Measurements from ENCODE around the gene KRTAP10-3. TPM values are rescaled to one million over a fixed set of nuclear protein-coding genes. Genes with fewer than 3 reads are reported as not detected.

Gene KRTAP10-3, protein sequence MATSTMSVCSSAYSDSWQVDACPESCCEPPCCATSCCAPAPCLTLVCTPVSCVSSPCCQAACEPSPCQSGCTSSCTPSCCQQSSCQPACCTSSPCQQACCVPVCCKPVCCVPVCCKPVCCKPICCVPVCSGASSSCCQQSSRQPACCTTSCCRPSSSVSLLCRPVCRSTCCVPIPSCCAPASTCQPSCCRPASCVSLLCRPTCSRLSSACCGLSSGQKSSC
- not detected in 2 replicates for total RNA-seq

DNA sequence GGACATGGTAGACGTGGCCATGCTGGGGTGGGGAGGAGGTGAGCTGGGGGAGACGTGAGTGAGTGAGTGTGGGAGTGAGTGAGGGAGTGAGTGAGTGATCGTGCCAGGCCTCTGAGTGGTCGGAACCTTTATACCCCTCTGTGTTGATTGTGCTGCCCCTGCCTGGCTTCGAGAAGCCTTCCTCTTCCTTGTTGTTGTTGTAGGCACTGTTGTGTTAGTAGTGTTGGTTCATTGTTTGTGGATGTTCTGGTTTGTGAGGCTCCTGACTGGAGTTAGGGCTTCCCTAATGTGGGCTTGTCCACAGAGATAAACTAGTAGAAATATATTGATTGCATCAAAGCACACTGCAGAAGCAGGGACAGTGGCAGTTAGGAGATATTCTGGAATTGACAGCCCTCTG is at the start of gene KRTAP10-3:
Gene KRTAP10-3, minus strand, starts transcription at position 101 of the 400 bp plus-strand sequence. Its CDS starts 80 bp downstream, at position 21.

DNA sequence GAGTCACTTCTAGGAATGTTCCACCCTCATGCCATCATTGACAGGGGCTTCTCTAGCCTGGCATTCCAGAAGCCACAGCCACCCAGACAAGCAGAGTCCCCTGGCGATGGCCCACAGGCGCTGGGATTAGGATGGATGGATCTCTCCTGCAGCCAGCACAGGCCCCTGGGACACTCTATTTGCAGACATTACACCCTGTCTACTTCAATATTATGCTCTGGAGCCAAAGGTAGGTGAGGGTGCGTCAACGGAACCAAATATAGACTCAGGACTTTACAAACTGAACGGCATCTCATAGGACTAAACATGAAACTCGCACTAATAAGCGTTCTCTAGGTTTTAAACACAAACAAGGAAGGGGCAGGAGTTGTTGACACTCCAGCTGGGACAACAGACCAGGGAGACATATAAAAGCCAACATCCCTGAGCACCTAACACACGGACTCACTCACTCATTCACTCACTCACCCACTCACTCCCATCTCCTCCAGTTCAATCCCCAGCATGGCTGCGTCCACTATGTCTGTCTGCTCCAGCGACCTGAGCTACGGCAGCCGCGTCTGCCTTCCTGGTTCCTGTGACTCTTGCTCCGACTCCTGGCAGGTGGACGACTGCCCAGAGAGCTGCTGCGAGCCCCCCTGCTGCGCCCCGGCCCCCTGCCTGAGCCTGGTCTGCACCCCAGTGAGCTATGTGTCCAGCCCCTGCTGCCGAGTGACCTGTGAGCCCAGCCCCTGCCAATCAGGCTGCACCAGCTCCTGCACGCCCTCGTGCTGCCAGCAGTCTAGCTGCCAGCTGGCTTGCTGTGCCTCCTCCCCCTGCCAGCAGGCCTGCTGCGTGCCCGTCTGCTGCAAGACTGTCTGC is 41.8 kb upstream of the KRTAP10-3 start, which contains the start of gene KRTAP10-7:
Gene KRTAP10-7, plus strand, starts transcription at position 480 of the 861 bp plus-strand sequence. Its CDS starts 25 bp downstream, at position 505.

DNA sequence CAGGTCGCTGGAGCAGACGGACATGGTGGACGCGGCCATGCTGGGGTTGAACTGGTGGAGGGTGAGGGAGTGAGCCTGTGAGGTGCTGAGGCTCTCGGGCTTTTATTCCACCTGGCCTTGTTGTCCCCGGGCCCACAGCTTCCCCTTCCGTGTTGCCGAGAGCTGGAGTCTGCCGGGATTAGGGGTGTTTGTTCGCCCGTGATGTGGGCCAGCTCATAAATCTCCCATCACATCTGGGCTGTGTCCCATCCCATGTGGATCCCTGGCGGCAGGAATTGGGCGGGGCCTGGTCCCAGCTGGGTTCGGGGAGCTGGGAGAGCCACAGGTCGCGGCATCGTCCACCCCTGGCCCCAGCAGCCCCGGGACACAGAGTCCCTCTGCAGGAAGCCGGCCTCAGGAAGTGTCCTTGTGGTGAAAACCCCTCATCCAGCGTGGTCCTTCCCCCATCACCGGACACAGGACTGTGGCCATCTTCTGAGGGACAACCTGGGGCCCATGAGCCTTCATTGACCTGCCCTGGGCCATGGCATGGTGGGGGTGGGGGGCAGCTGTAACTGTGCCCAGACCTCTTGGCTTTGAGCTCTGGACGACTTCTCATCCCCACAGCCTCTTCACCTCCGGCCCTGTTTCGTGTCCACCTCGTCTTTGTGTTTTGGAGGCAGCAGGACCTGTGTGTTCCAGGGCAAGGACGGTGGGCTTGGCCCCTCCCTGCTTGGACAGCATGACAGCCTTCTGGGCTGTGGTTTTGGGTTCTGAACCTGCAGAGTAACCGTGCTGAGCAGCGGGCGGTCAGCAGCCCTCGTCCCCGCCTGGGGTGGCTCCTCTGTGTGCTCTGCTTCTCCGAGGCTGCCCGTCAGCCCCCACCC is 34.1 kb upstream of the KRTAP10-3 start, which contains the start of gene KRTAP10-6:
Gene KRTAP10-6, minus strand, starts transcription at position 60 of the 866 bp plus-strand sequence. Its CDS starts 21 bp downstream, at position 39.

DNA sequence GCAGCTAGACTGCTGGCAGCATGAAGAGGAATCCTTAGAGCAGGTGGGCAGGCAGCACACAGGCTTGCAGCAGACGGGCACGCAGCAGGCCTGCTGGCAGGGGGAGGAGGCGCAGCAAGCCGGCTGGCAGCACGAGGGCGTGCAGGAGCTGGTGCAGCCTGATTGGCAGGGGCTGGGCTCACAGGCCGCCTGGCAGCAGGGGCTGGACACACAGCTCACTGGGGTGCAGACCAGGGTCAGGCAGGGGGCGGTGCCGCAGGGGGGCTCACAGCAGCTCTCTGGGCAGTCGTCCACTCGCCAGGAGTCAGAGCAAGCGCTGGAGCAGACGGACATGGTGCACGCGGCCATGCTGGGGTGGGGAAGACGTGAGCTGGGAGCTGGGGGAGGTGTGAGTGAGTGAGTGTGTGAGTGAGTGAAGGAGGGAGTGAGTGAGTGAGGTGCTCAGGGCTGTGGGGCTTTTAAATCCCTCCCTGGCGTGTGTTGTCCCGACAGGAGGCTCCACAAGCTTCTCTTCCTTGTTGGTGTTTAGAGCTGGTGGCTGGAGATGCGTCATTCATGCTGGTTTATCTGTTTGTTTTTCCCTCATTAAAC is 21.7 kb upstream of the KRTAP10-3 start, which contains the start of gene KRTAP10-5:
Gene KRTAP10-5, minus strand, starts transcription at position 374 of the 591 bp plus-strand sequence. Its CDS starts 26 bp downstream, at position 348.

DNA sequence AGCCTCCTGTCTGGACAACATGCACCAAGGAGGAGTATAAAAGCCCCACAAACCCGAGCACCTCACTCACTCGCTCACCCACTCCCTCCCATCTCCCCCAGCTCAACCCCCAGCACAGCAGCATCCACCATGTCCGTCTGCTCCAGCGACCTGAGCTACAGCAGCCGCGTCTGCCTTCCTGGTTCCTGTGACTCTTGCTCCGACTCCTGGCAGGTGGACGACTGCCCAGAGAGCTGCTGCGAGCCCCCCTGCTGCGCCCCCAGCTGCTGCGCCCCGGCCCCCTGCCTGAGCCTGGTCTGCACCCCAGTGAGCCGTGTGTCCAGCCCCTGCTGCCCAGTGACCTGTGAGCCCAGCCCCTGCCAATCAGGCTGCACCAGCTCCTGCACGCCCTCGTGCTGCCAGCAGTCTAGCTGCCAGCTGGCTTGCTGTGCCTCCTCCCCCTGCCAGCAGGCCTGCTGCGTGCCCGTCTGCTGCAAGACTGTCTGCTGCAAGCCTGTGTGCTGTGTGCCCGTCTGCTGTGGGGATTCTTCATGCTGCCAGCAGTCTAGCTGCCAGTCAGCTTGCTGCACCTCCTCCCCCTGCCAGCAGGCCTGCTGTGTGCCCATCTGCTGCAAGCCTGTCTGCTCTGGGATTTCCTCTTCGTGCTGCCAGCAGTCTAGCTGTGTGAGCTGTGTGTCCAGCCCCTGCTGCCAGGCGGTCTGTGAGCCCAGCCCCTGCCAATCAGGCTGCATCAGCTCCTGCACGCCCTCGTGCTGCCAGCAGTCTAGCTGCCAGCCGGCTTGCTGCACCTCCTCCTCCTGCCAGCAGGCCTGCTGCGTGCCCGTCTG is 15.2 kb upstream of the KRTAP10-3 start, which contains the start of gene KRTAP10-4:
Gene KRTAP10-4, plus strand, starts transcription at position 100 of the 827 bp plus-strand sequence. Its CDS starts 30 bp downstream, at position 130.

DNA sequence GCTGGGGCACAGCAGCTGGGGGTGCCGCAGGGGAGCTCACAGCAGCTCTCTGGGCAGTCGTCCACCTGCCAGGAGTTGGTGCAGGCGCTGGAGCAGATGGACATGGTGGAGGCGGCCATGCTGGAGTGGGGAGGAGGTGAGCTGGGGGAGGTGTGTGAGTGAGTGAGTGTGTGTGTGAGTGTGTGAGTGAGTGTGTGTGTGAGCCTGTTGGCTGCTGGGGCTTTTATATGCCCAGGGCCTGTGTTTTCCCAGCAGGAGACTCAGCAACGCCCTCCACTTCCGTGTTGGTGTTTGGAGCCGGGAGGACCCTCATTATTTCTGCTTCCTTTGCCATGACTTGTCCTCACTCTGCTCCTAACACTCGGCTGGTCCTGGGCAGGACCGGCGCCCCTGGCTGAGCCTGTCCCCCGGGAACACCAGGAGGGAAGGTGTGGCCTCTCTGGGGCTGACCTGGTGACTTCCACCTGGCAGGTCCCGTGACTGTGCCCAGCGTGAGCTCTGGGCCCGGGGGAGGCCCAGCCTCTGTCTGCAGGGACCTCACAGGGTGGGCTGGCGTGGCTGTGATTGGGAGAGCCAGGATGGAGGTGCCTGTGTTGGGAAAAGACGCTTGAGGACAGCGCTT is 7.1 kb downstream of the KRTAP10-3 start, which contains the start of gene KRTAP10-2:
Gene KRTAP10-2, minus strand, starts transcription at position 166 of the 622 bp plus-strand sequence. Its CDS starts 47 bp downstream, at position 119.

DNA sequence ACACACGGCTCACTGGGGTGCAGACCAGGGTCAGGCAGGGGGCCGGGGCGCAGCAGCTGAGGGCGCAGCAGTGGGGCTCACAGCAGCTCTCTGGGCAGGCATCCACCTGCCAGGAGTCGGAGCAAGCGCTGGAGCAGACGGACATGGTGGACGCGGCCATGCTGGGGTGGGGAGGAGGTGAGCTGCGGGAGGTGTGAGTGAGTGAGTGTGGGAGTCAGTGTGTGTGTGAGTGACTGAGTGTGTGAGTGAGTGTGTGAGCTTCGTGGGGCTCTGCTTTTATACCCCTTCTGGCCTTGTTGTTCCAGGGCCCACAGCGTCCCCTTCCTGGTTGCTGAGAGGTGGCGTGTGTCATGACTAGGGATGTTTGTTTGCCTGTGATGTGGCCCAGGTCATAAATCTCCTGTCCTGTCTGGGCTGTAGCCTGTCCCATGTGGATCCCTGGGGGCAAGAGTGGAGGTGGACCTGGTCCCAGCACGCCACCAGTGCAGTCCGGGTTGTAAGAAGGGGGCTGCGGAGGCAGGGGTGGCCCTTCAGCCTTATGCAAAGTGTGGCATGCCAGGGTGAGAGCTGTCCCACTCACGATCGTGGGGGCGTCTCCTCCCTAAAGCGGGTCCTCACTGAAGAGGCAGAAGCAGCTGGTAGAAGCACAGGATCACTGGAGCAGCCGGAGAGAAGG is 18.5 kb downstream of the KRTAP10-3 start, which contains the start of gene KRTAP10-1:
Gene KRTAP10-1, minus strand, starts transcription at position 205 of the 676 bp plus-strand sequence. Its CDS starts 45 bp downstream, at position 160.

Other genes with a start within 250 kb of the KRTAP10-3 start
- gene CFAP410, start 219.4 kb downstream of the KRTAP10-3 start, total RNA-seq = 11.2 and 15.1 TPM in 2 replicates
- 0.46 TPM in 1 of 2 replicates, not detected in the other for gene TRPM2, start 205.2 kb downstream of the KRTAP10-3 start, total RNA-seq
- gene LRRC3, start 103.3 kb downstream of the KRTAP10-3 start, total RNA-seq = 1.9 and 3.3 TPM in 2 replicates
- gene KRTAP10-1, start 18.6 kb downstream of the KRTAP10-3 start, total RNA-seq = not detected in 2 replicates
- gene KRTAP10-2, start 7.3 kb downstream of the KRTAP10-3 start, total RNA-seq = not detected in 2 replicates
- not detected in 2 replicates for gene KRTAP10-4, start 14.9 kb upstream of the KRTAP10-3 start, total RNA-seq
- gene KRTAP10-5, start 21.8 kb upstream of the KRTAP10-3 start, total RNA-seq = not detected in 2 replicates
- gene KRTAP10-6, start 33.7 kb upstream of the KRTAP10-3 start, total RNA-seq = not detected in 2 replicates
- gene KRTAP10-7, start 41.8 kb upstream of the KRTAP10-3 start, total RNA-seq = not detected in 2 replicates
- gene KRTAP10-8, start 53.3 kb upstream of the KRTAP10-3 start, total RNA-seq = not detected in 2 replicates
- gene KRTAP10-9, start 68.3 kb upstream of the KRTAP10-3 start, total RNA-seq = not detected in 2 replicates
- not detected in 2 replicates for gene KRTAP10-10, start 78.6 kb upstream of the KRTAP10-3 start, total RNA-seq
- not detected in 2 replicates for gene KRTAP10-11, start 87.6 kb upstream of the KRTAP10-3 start, total RNA-seq
- not detected in 2 replicates for gene KRTAP12-4, start 95.9 kb upstream of the KRTAP10-3 start, total RNA-seq
- gene KRTAP12-3, start 99.1 kb upstream of the KRTAP10-3 start, total RNA-seq = not detected in 2 replicates
- not detected in 2 replicates for gene KRTAP12-2, start 108.1 kb upstream of the KRTAP10-3 start, total RNA-seq
- not detected in 2 replicates for gene KRTAP12-1, start 123.4 kb upstream of the KRTAP10-3 start, total RNA-seq
- gene KRTAP10-12, start 138.4 kb upstream of the KRTAP10-3 start, total RNA-seq = not detected in 2 replicates
- gene TSPEAR, start 152.8 kb upstream of the KRTAP10-3 start, total RNA-seq = not detected in 2 replicates
- gene UBE2G2, start 243.0 kb upstream of the KRTAP10-3 start, total RNA-seq = 41.7 and 46.1 TPM in 2 replicates

All from hair follicular keratinocyte (primary cell).